SIG-M5 (cell line): Measurements from ENCODE around the gene SBNO2.

Experiments
- DNase-seq: peaks from one replicate; lab custom pipeline; 2025; lab: John Stamatoyannopoulos, UW

Gene SBNO2

DNA sequence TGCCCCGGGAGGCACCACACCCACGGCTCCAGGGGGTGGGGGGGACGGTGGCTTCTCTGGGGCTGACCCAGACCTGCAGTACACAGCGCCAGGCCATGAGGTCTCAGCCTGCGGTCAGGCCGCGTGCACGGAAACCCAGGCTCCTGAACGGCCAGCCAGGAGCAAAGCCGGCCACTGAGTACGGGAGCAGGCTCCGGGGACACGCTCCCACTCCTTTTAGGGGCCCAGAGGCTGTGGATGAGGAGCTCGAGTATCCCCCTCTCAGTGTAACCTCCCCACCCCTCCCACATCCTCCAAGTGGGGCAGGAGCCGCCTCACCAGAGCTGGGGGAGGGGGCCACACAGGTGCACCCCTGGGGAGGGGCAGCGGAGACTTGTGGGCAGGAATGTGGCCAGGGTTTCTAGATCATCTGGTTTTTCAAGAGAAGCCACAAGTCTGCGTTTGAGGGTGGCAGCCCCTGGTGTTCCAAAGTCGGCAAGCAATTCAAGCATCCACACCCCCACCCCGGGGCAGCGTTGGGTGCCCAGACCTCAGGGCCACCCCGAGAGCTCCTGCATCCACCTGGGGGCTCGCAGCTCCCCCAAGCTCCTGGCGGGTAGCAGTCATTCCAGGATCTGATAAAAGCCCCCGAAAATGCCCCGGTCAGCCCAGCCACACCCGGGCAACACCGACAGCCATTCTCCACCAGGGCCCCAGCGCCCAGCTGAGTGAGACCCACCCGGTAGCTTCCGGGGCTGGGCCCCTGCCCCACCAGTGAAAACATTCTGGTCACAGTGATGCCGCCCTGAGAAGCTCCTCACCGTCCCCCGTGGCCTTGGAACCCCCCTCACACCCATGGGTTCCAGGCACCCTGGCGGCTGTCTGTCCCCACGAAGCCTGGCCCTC is 6.1 kb downstream of the SBNO2 start:
- no peak for DNase-seq

DNA sequence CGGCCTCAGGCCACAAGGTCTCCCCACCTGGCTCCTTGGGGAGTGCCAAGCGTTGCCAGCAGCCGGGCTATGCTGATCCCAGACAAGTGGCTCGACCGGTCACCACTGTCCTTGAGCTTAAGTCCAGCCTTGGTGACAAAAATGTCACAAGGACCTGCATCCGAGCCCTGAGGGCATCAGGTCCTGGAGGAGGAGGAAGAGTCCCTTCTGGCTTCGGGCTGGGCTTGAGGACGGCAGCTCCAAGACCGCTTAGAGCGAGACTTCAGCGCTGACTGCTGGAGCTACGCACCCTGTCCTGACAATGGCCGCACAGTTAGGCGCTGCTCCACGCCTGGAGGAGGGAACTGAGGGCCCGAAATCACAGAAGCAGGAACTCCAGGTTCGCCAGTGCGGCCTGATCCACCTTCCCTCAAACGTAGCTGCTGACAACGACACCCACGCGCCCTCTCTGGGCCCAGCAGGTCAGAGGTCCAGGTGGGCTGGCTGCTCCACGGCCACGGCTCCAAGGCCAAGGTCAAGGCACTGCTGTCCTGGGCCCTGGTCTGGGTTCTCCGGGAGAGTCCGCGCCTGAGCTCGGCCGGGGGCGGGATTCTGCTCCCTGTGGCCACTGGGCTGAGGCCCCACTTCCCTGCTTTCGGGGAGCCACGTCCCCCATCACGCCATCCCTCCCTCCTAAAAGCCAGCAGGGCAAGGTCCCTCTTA is 7.0 kb downstream of the SBNO2 start:
- no peak for DNase-seq

DNA sequence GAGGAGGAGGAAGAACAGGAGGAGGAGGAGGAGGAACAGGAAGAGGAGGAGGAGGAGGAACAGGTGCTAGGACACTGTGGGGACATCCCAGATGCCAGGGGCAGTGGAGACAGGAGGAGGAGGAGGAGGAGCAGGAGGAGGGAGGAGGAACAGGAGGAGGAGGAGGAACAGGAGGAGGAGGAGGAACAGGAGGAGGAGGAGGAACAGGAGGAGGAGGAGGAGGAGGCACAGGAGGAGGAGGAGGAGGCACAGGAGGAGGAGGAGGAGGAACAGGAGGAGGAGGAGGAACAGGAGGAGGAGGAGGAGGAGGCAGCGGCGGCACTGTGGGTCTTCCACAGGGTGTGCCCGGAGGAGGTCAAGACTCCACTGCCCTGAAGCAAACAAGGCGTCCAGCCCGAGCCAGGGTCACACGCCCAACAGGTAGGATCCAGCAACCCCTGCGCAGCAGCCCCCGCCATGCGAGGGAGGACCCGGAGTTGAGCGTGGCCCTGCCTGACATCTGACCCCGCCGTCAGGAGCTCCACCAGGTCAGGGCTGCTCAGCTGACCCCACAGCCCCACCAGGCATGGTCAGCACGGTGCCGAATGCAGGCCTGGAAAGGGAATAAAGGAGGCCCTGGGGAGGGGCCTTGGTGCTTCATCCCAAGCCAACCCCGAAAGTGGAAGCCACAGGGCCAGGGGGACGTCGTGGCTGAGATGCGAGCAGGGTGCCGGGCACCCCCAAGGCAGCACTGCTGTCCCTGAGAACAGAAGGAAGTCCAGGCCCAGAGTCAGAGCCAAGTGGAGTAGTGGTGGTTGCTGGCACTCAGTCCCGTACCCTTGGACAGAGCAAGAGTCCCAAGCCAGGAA is 9.2 kb downstream of the SBNO2 start:
- no peak for DNase-seq

DNA sequence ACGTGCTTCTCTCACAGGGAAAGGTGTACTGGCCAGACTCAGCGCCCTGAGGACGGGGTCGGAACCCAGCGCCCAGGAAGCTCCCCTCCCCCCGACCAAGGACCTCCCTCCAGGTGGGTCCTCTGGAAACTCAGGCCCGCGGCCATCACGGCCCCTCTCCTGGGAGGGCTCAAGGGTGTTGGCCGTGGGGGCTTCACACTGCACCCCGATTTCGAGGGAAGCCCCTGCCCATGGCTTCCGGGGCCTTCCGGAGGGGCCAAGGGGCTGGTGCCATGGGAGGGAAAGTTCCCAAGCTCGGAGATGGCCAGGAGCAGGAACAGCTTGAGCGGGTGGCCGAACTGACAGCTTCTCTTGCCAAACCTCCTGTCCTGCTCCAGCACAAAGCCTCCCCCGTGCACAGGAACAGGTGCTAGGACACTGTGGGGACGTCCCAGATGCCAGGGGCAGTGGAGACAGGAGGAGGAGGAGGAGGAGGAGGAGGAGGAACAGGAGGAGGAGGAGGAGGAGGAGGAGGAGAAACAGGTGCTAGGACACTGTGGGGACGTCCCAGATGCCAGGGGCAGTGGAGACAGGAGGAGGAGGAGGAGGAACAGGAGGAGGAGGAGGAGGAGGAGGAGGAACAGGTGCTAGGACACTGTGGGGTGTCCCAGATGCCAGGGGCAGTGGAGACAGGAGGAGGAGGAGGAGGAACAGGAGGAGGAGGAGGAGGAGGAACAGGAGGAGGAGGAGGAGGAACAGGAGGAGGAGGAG is 10.0 kb downstream of the SBNO2 start:
- DNase-seq: no peak

DNA sequence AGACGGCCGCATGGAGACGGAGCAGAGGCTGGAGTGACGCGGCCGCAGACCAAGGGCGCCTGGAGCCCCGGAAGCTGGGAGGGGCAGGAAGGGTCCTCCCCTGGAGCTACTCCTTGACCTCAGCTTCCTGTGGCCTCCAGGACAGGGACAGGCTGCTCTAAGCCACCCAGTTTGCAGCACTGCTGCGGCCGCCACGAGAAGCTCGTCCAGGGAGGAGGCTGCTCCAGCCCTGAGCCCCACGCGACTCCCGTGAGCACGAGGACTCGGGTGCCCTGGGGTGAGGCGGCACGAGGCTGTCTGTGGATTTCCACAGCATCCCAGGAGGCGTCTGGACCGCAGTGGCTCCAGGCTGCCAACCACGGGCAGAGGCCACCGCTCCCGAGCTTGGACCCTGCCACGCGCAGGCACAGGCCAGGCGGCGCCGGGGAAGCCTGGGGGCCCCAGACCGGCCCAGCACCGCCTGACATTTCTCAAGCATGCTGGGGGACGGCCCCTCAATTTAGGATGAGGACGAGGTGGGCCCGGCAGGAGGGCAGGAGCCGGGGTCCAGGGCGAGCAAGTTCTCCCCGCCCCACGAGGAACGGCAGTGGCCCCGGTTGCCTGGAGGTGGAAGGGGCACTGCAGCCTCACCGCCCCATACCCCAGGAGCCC is 10.7 kb downstream of the SBNO2 start:
- DNase-seq: no peak

DNA sequence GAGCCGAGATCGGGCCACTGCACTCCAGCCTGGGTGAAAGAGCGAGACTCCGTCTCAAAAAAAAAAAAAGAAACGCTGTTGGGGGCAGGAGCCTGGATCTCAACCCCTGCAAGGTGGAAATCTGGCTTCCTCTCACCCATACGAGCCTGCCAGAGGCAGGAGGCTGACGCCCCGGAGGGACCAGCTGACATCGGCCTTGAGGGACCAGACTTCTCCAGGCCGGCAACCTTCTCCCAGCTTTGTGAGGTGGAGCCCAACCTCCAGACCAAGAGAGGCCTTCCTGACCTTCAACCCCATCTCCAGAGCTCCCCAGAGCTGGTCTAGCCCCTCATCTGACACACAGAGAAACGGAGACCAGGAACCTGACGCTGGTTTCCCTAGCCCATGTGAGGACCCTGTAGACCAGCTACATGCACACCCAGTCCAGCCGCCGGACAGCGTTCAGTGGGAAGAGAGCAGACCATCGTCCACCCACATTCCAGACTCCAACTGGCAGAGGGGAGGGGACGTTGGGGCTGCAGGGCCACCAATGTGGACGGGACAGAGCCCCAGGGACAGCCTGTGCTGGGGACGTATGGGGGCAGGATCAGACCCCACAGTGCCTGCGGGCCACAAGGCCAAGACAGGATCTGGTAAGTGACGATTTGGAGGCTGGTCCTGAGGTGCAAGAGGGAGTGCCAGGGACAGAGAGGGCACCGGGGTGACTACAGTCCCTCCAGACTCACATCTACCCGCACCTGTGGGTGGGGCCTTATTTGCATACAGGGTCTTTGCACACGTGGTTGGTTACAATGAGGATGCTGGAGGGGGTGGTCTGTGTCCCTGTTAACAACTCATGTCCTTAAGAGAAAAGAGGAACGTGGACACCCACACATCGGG is 11.4 kb downstream of the SBNO2 start:
- no peak for DNase-seq

DNA sequence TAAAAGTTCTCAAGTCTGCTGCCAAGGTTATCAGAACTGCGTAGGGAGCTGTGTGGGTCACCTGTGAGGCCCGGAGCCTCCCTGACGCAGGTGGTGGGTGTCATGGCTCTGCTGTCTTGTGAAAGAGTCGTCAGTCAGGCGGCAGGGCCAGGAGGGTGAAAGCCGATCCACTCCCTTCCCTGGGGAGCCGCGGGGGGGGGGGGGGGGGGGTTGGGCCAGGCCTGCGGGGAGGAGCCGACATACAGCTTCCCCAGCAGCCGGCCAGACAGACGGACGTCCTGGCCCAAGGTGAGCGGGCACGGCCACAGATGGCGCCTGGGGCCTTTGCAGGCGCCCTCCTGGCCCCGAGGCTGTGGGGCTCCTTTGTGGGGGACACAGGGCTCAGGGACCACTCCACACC is 12.4 kb downstream of the SBNO2 start:
- DNase-seq: no peak

DNA sequence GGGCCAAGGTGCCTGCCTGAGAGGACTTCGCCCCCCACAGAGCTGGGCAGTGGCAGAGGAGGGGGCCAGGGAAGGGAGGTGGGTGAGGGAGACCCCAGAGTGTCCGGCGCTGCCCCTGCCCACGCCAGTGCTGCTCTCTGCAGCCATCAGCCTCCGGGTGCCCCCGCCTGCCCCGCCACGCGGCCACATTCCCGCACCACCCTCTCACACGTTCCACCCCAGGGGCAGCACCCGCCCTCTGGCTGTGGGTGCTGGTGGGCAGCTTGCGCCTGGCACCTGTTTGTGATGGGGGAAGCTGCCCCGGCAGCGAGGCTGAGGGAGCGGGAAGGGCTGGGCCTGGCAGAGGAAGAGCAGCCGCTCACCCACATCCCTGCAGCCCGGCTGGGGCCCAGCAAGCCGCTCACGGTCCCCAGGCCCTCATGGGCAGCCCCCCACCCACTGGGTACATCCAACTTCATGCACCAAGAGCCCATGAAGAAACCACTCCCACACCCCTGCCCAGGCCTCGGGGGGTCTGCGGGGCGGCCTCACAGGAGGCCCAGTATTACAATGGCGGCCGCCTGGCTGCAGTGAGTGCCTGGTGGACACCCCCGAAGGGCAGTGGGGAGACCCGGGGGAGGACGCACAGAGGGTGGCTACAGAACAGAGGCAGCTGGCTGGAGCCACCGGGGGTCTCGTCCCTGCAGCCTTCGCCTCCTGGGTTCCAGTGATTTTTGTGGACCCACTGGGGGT is 14.0 kb downstream of the SBNO2 start:
- DNase-seq: no peak

DNA sequence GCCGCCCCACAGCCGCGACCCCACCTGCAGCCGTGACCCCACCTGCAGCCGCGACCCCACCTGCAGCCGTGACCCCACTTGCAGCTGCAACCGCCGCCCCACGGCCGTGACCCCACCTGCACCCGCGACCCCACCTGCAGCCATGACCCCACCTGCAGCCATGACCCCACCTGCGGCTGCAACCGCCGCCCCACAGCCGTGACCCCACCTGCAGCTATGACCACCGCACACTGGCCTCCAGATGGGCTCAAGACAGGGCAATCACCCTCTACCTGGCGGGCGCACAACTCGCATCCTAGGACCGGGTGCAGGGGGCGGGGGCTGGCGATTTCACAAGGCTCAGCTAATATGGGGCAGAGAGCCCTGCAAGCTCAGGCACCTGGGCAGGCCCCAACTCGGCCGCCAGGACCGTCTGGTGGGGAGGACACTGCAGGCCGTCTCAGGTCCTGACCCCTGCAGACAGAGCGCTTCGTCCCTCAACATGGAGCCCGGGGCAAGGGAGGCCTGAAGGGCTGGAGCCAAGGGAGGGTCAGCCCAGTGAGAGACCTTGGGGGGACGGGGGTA is 15.1 kb downstream of the SBNO2 start:
- no peak for DNase-seq

DNA sequence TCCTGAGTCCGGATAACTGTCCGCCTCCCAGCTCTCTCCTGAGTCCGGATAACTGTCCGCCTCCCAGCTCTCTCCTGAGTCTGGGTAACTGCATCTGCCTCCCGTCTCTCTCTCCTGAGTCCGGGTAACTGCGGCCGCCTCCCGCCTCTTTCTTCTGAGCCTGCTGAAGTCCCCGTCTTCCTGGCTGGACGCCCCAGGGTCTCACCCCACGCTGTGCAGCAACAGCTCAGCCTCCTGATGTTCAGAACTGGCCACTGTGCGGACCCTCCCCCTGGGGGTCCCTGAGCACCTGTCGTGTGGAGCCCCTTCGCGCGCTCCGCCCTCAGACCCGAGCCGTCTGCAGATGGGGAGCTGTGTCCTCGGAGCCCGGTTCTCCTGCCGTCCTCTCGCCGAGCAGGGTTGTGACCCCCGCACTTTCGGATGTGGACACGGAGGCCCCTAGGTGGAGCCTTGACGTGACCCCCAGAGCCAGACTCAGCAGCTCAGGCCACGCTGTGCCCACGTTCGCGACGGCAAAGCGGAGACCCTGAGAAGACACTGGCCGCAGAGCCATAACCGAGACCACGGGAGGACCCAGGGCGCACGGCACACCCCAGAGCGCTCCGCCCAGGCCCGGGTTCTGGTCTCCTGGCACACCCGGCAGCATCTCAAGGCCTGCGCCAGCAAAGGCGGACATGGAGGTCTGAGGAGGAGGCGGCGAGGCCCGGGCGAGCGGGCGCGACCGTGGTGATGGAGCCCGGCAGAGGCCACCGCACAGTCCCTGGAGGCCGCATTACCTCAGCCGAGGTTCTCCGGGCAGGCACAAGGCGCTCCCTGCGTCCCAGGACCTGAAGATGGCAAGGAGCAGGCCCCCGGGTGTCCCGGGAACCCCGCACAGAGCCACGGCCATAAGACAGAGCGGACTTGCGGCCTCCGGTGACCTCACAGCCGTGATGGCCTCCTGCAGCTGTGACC is 15.9 kb downstream of the SBNO2 start:
- no peak for DNase-seq

DNA sequence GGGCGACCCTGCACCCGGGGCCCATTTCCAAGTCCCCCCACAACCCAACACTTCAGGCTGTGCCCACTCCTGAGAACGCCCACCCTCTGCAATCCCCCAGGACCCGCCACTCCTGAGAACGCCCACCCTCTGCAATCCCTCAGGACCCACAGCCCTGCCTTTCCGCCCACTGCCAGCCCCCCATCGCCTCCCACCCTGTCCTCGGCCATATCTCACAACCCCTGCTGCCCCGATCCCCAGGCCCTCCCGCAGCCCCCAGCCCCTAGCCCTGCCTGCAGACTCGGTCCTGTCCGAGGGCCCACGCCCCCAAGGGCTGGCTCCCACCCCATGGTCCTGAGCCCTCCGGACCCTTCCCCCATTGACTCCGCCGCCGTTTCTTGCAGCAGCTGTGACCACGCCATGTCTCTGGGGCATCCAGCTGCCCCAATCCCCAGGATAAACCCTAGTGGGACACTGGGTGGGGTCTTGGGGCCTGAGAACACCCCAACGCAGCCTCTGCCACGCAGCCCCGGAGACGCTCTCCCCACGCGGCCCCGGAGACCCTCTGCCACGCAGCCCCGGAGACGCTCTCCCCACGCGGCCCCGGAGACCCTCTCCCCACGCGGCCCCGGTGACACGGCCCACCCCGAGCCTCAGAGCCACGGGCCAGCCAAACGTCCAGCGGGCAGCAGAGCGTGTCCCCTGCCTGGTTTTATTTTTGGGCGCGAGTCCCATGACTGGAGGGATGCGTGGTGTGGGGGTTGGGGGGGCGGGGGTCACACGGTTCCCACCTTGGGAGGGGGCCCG is 17.0 kb downstream of the SBNO2 start:
- DNase-seq: no peak

DNA sequence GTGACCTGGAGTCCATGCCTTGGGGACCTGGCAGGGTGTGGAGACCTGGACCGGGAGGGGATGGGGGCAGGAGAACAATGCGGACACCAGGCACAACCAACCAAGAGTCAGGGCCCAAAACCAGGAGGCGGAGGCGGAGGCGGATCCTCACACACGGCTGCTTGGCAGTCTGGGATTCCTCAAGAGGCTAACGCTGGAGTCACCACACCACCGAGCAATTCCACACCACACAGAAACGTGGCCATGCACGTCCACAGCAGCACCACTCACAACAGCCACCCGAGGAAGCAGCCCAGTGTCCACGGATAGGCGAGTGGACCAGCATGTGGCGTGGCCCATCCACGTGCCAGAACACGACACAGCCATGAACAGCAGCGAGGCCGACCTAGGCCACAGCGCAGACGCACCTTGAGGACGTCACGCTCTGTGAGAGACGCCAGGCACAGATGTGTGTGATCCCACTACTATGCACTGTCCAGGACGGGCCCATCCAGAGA is 17.7 kb downstream of the SBNO2 start:
- no peak for DNase-seq

DNA sequence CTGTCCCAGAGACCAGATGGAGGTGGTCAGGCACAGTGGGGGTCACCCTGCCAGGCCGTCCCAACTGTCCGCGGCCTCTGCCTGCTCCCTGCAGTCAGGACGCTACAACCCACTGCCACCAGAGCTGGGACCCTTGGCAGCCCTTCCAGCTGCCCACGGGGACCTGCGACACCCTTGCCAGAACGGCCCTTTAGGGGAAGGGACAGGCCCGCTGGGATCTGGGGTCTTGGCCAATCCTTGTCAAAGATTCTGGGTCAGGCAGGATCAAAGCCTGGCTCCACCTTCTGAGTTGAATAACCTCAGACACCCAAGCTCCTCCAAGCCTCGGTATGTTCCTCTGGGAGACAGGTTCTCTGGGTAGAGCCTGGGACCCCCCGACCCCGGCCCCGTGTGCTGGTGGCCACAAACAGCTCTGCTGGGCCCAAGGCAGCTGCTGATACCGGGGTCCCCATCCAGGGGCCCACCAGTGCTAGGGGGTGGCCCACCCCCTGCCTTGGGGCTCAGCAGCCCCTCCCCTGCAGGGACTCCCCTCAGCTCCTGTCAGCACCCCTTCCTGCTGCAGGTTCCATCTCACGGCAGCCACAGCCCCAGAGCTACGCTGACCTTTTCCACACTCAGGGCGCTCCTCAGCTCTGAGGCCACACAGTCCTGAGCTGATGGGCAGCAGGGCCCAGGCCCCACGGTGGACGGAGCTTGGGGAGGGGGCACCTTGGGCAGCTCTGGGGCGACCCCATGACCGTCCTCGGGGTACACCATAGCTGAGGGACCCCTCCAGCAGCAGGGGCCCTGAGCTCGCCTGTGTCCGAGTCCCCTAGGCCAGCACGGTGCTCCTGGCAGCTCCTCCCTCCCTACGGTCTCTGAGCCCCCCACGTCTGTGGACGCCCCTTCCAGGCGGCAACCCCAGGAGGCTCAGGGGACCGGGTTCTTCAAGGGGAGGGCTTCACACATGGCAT is 18.4 kb downstream of the SBNO2 start:
- DNase-seq: no peak

DNA sequence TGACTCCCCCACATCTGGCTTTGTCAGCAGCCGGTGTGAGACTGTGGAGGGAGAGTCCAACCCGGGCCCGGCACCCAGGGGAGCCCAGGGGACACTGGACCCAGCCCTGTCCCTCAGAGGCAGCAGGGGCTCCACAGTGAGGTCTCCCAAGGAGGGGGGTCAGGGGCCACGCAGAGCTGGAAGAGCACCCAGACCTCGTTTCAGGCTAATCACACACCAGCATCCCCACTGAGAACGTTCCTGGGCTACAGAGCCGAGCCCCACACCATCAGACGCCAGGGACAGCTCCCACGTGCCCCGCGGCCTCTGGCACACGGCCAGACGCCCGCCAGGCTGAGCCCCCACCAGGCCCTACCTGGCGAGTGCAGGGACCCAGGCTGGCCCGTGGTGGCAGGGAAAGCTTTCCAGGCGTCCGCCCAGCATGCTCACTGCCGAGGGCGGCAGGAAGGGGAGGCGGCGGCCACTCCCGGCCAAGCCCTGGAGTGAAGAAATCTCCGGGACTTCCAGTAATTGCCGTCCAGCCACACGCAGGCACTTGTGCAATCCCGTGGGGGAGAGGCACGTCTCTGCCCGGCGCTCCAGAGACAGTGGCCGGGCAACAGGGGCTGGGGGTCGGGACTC is 19.2 kb downstream of the SBNO2 start:
- no peak for DNase-seq
